Cardiac muscle cell (in vitro differentiated cells and primary cell): ENCODE measurements around the gene C1orf21. TPM values are rescaled to one million over a fixed set of nuclear protein-coding genes. Genes with fewer than 3 reads are reported as not detected.

Source experiments
- DNase-seq, 2 donors: peaks; one replicate each; pipeline versions ENCODE4 v3.0.0 to v3.0.0-alpha.2; 2010 to 2017; ENCODE audit warnings: low read depth in 1 of 2, low spot score in 1 of 2
- H3K27ac ChIP-seq: fragments of 200-600 bp; sonication (generic); 2 replicates; pipeline ENCODE4 v1.5.1; 2016
- H3K27me3 ChIP-seq: fragments of 200-600 bp; sonication (generic); 2 replicates; pipeline ENCODE4 v1.6.0; 2016; ENCODE audit warnings: control low read depth
- H3K36me3 ChIP-seq: fragments of 200-600 bp; sonication (generic); 2 replicates; pipeline ENCODE4 v1.5.1; 2016; ENCODE audit warnings: control low read depth
- H3K4me1 ChIP-seq: fragments of 200-600 bp; sonication (generic); 2 replicates; pipeline ENCODE4 v1.8.1; 2017; ENCODE audit warnings: low read depth, mild to moderate bottlenecking, mixed run types
- H3K4me3 ChIP-seq: fragments of 200-600 bp; sonication (generic); 2 replicates; pipeline ENCODE4 v1.5.1; 2016; ENCODE audit warnings: mild to moderate bottlenecking
- H3K9me3 ChIP-seq: fragments of 200-600 bp; sonication (generic); 2 replicates; pipeline ENCODE4 v1.5.1; 2017; ENCODE audit warnings: low read depth, mild to moderate bottlenecking, control low read depth
- CTCF ChIP-seq: IDR thresholded peaks from 2 replicates; pipeline ENCODE4 v1.5.1; 2012; ENCODE audit warnings: low read depth, mild to moderate bottlenecking, low read length
- polyA plus RNA-seq: library from polyadenylated mRNA; unstranded; fragments of >200 nt; fragmentation: Nextera tagmentation; extraction: Ambion mirVana; gene quantifications from 2 replicates; pipeline ENCODE4 v1.2.1, GENCODE V29; 2016
- total RNA-seq: library from RNA; depleted of rRNA; stranded (reverse); fragments of >200 nt; gene quantifications from 2 replicates; pipeline ENCODE4 v1.2.3, GENCODE V29; 2016

Gene C1orf21
- total and polyA plus RNA-seq, 2 experiments from 2014 or later = 10.9 to 26.8 TPM

- no peaks in the 10 kb centered on the region for H3K36me3 ChIP-seq
- no peaks in the 10 kb centered on the region for H3K27me3 ChIP-seq
- peak; percentile 77 to 88 for DNase-seq
- no peak overlapping the region for H3K4me3 ChIP-seq
- peaks cover 6% of the 10 kb centered on the region for H3K4me1 ChIP-seq
- H3K9me3 ChIP-seq = no peaks in the 10 kb centered on the region
- no peak overlapping the region for H3K27ac ChIP-seq
- TF ChIP-seq CTCF = peak; percentile 97
Observed at GRCh38 chr1:184664042-184664660, 277.3 kb downstream of the C1orf21 start.

GRCh38 chr1:184664661-184665060 is 277.8 kb downstream of the C1orf21 start:
- no peak overlapping the region for H3K4me3 ChIP-seq
- DNase-seq = no peak
- no peaks in the 10 kb centered on the region for H3K36me3 ChIP-seq
- no peaks in the 10 kb centered on the region for H3K9me3 ChIP-seq
- no peaks in the 10 kb centered on the region for H3K27me3 ChIP-seq
- no peak for TF ChIP-seq CTCF
- no peak overlapping the region for H3K27ac ChIP-seq
- H3K4me1 ChIP-seq = peaks cover 6% of the 10 kb centered on the region

- Histone ChIP-seq H3K27me3 (no peaks in the 10 kb centered on the region), H3K36me3 (no peaks in the 10 kb centered on the region), H3K4me3 (no peak overlapping the region), H3K4me1 (peaks cover 6% of the 10 kb centered on the region), H3K9me3 (no peaks in the 10 kb centered on the region), H3K27ac (no peak overlapping the region)
- TF ChIP-seq CTCF = no peak
- no peak for DNase-seq
Observed at GRCh38 chr1:184665360-184665759, 278.5 kb downstream of the C1orf21 start.

GRCh38 chr1:184669391-184669790 is 282.6 kb downstream of the C1orf21 start:
- no peaks in the 10 kb centered on the region for H3K36me3 ChIP-seq
- H3K4me1 ChIP-seq = peaks cover 6% of the 10 kb centered on the region
- no peak for TF ChIP-seq CTCF
- no peak for DNase-seq
- no peak overlapping the region for H3K4me3 ChIP-seq
- H3K27me3 ChIP-seq = no peaks in the 10 kb centered on the region
- no peak overlapping the region for H3K27ac ChIP-seq
- no peaks in the 10 kb centered on the region for H3K9me3 ChIP-seq

- Histone ChIP-seq H3K36me3 (no peaks in the 10 kb centered on the region), H3K4me3 (no peak overlapping the region), H3K27me3 (no peaks in the 10 kb centered on the region), H3K9me3 (no peaks in the 10 kb centered on the region), H3K4me1 (no peaks in the 10 kb centered on the region), H3K27ac (no peak overlapping the region)
- TF ChIP-seq CTCF = no peak
- DNase-seq = no peak
Observed at GRCh38 chr1:184672013-184672726, 285.3 kb downstream of the C1orf21 start.
